GM18519 (cell line): ENCODE results near the gene REXO5.

Source experiments
- ATAC-seq: cut with Tn5 transposase; IDR thresholded peaks from one replicate; pipeline ENCODE4 v1.9.1; 2021; ENCODE audit warnings: mild to moderate bottlenecking, moderate library complexity; ENCODE audit not compliant: unreplicated experiment, low FRiP score

The REXO5 gene

GRCh38 chr16:20899071-20899470 is 92.7 kb downstream of the REXO5 start:
- no peak for ATAC-seq
